Suprapubic skin (tissue), 4 donors: Measurements from ENCODE around the gene SIRPA. TPM values are rescaled to one million over a fixed set of nuclear protein-coding genes. Genes with fewer than 3 reads are reported as not detected.

Source experiments
- DNase-seq, 2 donors: peaks; one replicate each; pipeline ENCODE4 v3.0.0-alpha.2; 2019; ENCODE audit warnings: low spot score in 2 of 2
- H3K27ac ChIP-seq: fragments of 200-600 bp; sonication (generic); one replicate; pipeline ENCODE4 v1.5.1; 2019
- H3K27me3 ChIP-seq: fragments of 200-600 bp; sonication (generic); one replicate; pipeline ENCODE4 v1.5.1; 2019
- H3K36me3 ChIP-seq: fragments of 200-600 bp; sonication (generic); one replicate; pipeline ENCODE4 v1.5.1; 2019
- H3K4me1 ChIP-seq: fragments of 200-600 bp; sonication (generic); one replicate; pipeline ENCODE4 v1.5.1; 2019
- H3K4me3 ChIP-seq: fragments of 200-600 bp; sonication (generic); one replicate; pipeline ENCODE4 v1.5.1; 2019; ENCODE audit warnings: mild to moderate bottlenecking
- H3K9me3 ChIP-seq: fragments of 200-600 bp; sonication (generic); one replicate; pipeline ENCODE4 v1.5.1; 2019
- EP300 ChIP-seq: sonication (generic); formaldehyde crosslinking; IDR thresholded peaks from one replicate; pipeline ENCODE4 v1.6.1; 2017; ENCODE audit warnings: antibody characterized with exemption
- POLR2A ChIP-seq, 2 donors: fragments of 450-650 bp; IDR thresholded peaks; one replicate each; pipeline ENCODE4 v1.6.1; 2017; ENCODE audit warnings: antibody characterized with exemption in 2 of 2, mild to moderate bottlenecking in 2 of 2, moderate library complexity in 2 of 2
- POLR2AphosphoS5 ChIP-seq, 3 donors: sonication (generic); formaldehyde crosslinking; IDR thresholded peaks; one replicate each; pipeline ENCODE4 v1.6.1; 2017; ENCODE audit warnings: antibody characterized with exemption in 3 of 3
- WGBS: methylation state at CpG from one replicate; pipeline ENCODE4 v1.1.5; 2018; 5-methylcytosine and 5-hydroxymethylcytosine counted together
- total RNA-seq, 4 donors: library from RNA; depleted of rRNA; stranded (reverse); fragments of >200 nt; gene quantifications; one replicate each; pipeline ENCODE4 v1.1.0, GENCODE V29; 2016
- TF ChIP-seq, protein P1 (sequence below), 2 donors: fragments of 200-600 bp in 1 of 2; fragments of 450-650 bp in 1 of 2; sonication (generic) in 1 of 2; IDR thresholded peaks; one replicate each; pipeline ENCODE4 v1.5.1; 2016 to 2019; ENCODE audit warnings: antibody characterized with exemption in 2 of 2, mild to moderate bottlenecking in 1 of 2, moderate library complexity in 1 of 2

SIRPA gene
- total RNA-seq, 4 donors from 2014 or later, result 30.3 to 53.3 (median 47.3) TPM

DNA sequence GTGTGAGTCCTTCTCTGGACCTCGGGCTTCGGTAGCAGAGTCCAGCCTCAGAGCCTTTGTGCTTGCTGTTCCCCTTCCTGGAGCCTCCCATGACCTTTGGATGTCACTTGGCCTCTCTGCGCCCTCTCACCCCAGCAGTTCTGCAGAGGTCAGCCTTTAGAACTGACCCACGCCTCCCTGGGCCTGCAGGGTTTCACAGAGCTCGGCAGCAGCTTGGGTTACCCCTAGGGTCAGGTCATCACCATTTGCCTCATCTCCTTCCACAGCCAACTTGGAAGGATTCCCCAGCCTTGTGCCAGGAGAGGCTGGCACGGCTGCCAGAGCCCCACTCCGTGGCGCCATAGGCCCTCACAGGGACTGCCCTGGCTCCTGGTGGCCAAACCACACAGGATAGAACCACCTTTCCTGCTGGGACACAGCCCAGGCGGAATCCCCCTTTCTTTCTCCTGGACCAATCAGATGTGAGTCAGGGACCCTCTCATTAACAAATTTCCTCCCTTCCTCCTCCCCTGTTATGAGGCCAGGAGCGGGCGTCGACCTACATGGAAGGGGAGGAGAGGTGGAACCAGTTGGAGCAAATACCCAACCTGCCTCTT, 13.9 kb upstream of the SIRPA start:
- Histone ChIP-seq H3K4me3 (no peak overlapping the region), H3K27me3 (no peaks in the 10 kb centered on the region), H3K27ac (no peak overlapping the region), H3K9me3 (no peaks in the 10 kb centered on the region), H3K36me3 (no peaks in the 10 kb centered on the region), H3K4me1 (peaks cover 29% of the 10 kb centered on the region)
- no peak for DNase-seq
- no peak for TF ChIP-seq POLR2AphosphoS5 (IDR thresholded peaks at IDR 0.05)
- no peak for TF ChIP-seq EP300
- no peak for TF ChIP-seq POLR2A (IDR thresholded peaks at IDR 0.05)
- TF ChIP-seq, protein P1, sequence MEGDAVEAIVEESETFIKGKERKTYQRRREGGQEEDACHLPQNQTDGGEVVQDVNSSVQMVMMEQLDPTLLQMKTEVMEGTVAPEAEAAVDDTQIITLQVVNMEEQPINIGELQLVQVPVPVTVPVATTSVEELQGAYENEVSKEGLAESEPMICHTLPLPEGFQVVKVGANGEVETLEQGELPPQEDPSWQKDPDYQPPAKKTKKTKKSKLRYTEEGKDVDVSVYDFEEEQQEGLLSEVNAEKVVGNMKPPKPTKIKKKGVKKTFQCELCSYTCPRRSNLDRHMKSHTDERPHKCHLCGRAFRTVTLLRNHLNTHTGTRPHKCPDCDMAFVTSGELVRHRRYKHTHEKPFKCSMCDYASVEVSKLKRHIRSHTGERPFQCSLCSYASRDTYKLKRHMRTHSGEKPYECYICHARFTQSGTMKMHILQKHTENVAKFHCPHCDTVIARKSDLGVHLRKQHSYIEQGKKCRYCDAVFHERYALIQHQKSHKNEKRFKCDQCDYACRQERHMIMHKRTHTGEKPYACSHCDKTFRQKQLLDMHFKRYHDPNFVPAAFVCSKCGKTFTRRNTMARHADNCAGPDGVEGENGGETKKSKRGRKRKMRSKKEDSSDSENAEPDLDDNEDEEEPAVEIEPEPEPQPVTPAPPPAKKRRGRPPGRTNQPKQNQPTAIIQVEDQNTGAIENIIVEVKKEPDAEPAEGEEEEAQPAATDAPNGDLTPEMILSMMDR (IDR thresholded peaks at IDR 0.05), result no peak
- 23% methylated on average over 9 of the region's 12 CpGs for WGBS

DNA sequence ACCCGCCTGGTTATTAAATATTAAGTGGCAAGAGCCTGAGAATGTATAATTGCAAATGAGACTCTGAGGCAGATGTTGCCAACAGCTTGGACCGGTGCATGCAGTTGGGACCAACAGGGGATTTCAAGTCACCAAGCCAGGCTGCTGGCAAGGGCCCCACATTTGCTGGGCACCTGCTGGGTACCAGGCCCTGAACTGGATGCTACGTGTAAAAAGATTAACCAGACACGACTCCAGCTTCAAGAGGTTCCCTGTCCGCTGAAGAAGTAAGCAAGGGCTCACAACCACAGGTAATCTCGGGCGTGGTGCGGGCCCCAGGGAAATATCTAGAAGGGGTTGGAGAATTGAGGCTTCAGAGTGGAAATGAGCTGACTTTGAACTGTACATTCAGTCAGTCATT, 13.2 kb upstream of the SIRPA start:
- Histone ChIP-seq H3K9me3 (no peaks in the 10 kb centered on the region), H3K36me3 (no peaks in the 10 kb centered on the region), H3K4me3 (no peak overlapping the region), H3K27ac (no peak overlapping the region), H3K27me3 (no peaks in the 10 kb centered on the region), H3K4me1 (peaks cover 32% of the 10 kb centered on the region)
- no peak for DNase-seq
- WGBS, result 62% methylated on average over 8 of the region's 8 CpGs
- TF ChIP-seq EP300 (no peak), POLR2AphosphoS5 (IDR thresholded peaks at IDR 0.05) (no peak), POLR2A (IDR thresholded peaks at IDR 0.05) (no peak)
- TF ChIP-seq, protein P1 (IDR thresholded peaks at IDR 0.05), result no peak

DNA sequence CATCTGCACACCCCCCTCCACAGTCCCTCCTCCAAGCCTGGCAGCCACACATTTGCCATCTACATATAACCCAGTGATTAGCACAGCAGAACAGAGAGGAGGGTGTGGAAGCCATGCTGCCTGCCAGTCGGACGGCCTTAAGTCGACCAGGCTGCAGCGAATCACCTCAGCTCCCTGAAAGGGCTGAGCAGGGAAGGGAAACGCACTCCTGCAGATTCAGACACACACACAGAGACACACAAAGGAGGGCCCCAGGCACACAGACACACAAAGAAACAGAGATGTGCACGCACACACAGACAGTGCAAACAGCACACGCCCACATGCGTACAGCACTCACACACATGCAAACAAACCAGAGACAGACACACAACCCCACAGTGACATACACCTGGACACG, 11.2 kb upstream of the SIRPA start:
- H3K27ac ChIP-seq, result no peak overlapping the region
- DNase-seq, result no peak
- H3K4me1 ChIP-seq, result peaks cover 37% of the 10 kb centered on the region
- H3K36me3 ChIP-seq, result no peaks in the 10 kb centered on the region
- 22% methylated on average over 8 of the region's 9 CpGs for WGBS
- H3K9me3 ChIP-seq, result no peaks in the 10 kb centered on the region
- H3K27me3 ChIP-seq, result no peaks in the 10 kb centered on the region
- H3K4me3 ChIP-seq, result no peak overlapping the region
- TF ChIP-seq POLR2AphosphoS5 (IDR thresholded peaks at IDR 0.05) (no peak), EP300 (no peak), POLR2A (IDR thresholded peaks at IDR 0.05) (no peak)
- TF ChIP-seq, protein P1 (IDR thresholded peaks at IDR 0.05), result no peak

DNA sequence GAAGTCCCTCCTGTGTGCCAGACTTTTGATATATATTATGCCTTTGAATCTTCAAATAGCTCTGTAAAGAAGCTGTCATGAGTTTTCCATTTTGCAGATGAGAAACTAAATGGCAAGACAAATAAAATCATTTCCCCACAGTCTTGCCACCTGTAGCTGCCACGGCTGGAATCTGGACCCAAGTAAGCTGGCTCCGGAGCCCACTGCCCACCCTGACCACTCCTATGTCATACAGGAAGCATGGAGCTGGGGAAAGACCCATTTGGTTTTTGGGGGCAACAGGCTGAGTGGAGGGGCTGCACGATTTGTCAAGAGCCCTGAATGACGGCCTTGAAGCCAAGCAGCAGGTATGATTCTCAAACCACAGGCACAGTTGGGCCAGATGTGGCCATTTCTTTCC, 10.0 kb upstream of the SIRPA start:
- no peaks in the 10 kb centered on the region for H3K36me3 ChIP-seq
- H3K4me1 ChIP-seq, result peaks cover 42% of the 10 kb centered on the region
- no peak overlapping the region for H3K27ac ChIP-seq
- no peaks in the 10 kb centered on the region for H3K27me3 ChIP-seq
- DNase-seq, result no peak
- WGBS, result 92% methylated on average over 4 of the region's 4 CpGs
- TF ChIP-seq POLR2A (IDR thresholded peaks at IDR 0.05) (no peak), EP300 (no peak), POLR2AphosphoS5 (IDR thresholded peaks at IDR 0.05) (no peak)
- TF ChIP-seq, protein P1 (IDR thresholded peaks at IDR 0.05), result no peak
- H3K9me3 ChIP-seq, result no peaks in the 10 kb centered on the region
- H3K4me3 ChIP-seq, result no peak overlapping the region

DNA sequence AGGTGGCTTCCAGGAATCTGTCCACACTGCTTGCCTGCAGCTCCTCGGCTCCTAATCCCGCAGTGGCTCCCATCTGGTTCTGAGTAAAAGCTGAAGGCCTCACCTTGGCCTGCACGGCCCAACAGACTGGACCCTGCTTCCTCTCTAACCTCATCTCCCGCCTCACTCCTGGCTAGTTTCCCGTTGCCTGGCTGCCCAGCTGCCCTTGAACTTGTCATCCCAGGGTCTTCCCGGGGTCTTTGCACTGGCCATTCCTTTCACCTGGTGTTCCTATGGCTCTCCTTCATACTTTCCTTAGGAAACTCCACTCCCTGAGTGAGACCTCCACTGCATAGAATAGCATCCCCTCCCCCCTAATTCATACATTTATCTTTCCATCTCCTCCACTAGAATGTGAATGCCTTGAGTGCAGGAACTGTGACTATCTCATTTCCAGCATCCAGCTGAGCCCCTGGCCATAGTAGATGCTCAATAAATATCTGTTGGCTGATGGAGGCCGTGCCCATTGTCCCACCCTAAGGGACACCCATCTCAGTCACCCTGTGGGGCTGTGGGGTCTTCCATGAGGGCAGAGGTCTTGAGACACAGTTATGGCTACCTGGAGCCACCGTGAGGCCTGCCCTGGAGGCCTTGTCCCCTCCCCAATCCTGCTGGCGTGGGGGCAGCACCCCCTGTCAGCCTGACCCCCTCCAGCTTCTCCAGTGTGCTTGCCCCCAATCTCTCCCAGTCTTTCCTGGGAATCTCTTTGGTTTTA, 9.1 kb upstream of the SIRPA start:
- peaks cover 50% of the 10 kb centered on the region for H3K4me1 ChIP-seq
- TF ChIP-seq, protein P1 (IDR thresholded peaks at IDR 0.05), result no peak
- TF ChIP-seq EP300, result no peak
- TF ChIP-seq POLR2A (IDR thresholded peaks at IDR 0.05), result no peak
- no peak for TF ChIP-seq POLR2AphosphoS5 (IDR thresholded peaks at IDR 0.05)
- 79% methylated on average over 9 of the region's 9 CpGs for WGBS

More for the DNA sequence above, 9.1 kb upstream of the SIRPA start:
- no peak for DNase-seq
- H3K27me3 ChIP-seq, result no peaks in the 10 kb centered on the region
- H3K4me3 ChIP-seq, result no peak overlapping the region
- no peak overlapping the region for H3K27ac ChIP-seq
- no peaks in the 10 kb centered on the region for H3K9me3 ChIP-seq
- no peaks in the 10 kb centered on the region for H3K36me3 ChIP-seq
